GM12878 (cell line): ENCODE data around the gene NIPAL4. TPM values are rescaled to one million over a fixed set of nuclear protein-coding genes. Genes with fewer than 3 reads are reported as not detected.

Experiments
- BACH1 ChIP-seq: fragments of 450-650 bp; IDR thresholded peaks from 2 replicates; pipeline ENCODE4 v1.6.1; 2017; ENCODE audit warnings: mild to moderate bottlenecking, borderline replicate concordance
- BCL11A ChIP-seq: IDR thresholded peaks from 2 replicates; pipeline ENCODE4 v1.6.1; 2011; ENCODE audit warnings: low read depth, low read length
- BRCA1 ChIP-seq: IDR thresholded peaks from 2 replicates; pipeline ENCODE4 v1.6.1; 2011; ENCODE audit warnings: low read depth, low read length, improper control_type of control experiment
- CUX1 ChIP-seq: IDR thresholded peaks from 2 replicates; pipeline ENCODE4 v1.6.1; 2012; ENCODE audit warnings: improper control_type of control experiment, low read depth, low read length; ENCODE audit not compliant: insufficient replicate concordance
- EGR1 ChIP-seq, 2 experiments: IDR thresholded peaks; 1 replicate in 1 of 2; 2 replicates in 1 of 2; pipeline ENCODE4 v1.6.1; 2011 to 2012; ENCODE audit warnings: low read depth in 2 of 2, low read length in 2 of 2, borderline replicate concordance in 1 of 2, mild to moderate bottlenecking in 1 of 2, moderate library complexity in 1 of 2
- ELK1 ChIP-seq: IDR thresholded peaks from 2 replicates; pipeline ENCODE4 v1.6.1; 2012; ENCODE audit warnings: low read depth, low read length, improper control_type of control experiment
- EZH2 ChIP-seq: IDR thresholded peaks from 2 replicates; pipeline ENCODE4 v1.6.1; 2012; ENCODE audit warnings: low read depth, mild to moderate bottlenecking, control low read depth, inconsistent platforms, low read length, borderline replicate concordance; ENCODE audit not compliant: control insufficient read depth
- FOXM1 ChIP-seq: IDR thresholded peaks from 2 replicates; pipeline ENCODE4 v1.6.1; 2012; ENCODE audit warnings: low read depth, mild to moderate bottlenecking, inconsistent platforms, low read length, moderate library complexity
- GATAD2B ChIP-seq: fragments of 450-650 bp; conservative IDR thresholded peaks from 2 replicates; pipeline ENCODE4 v1.6.1; 2017; ENCODE audit warnings: low read depth, mild to moderate bottlenecking, moderate library complexity
- HCFC1 ChIP-seq: fragments of 150-350 bp; IDR thresholded peaks from 2 replicates; pipeline ENCODE4 v1.6.1; 2014; ENCODE audit warnings: low read length
- IRF4 ChIP-seq: IDR thresholded peaks from 2 replicates; pipeline ENCODE4 v1.6.1; 2011; ENCODE audit warnings: low read depth, low read length
- RAD21 ChIP-seq: IDR thresholded peaks from 2 replicates; pipeline ENCODE4 v1.6.1; 2011; ENCODE audit warnings: mild to moderate bottlenecking, low read depth, low read length, moderate library complexity; ENCODE audit not compliant: insufficient read depth
- RB1 ChIP-seq: fragments of 450-650 bp; formaldehyde crosslinking; IDR thresholded peaks from 2 replicates; pipeline ENCODE4 v1.6.1; 2017; ENCODE audit warnings: mild to moderate bottlenecking, borderline replicate concordance
- RFX5 ChIP-seq: IDR thresholded peaks from 2 replicates; pipeline ENCODE4 v1.6.1; 2011; ENCODE audit warnings: low read depth, low read length, improper control_type of control experiment
- SMC3 ChIP-seq: IDR thresholded peaks from 2 replicates; pipeline ENCODE4 v1.6.1; 2011; ENCODE audit warnings: low read length, improper control_type of control experiment, borderline replicate concordance
- SRF ChIP-seq, 2 experiments: IDR thresholded peaks; 2 replicates each; pipeline ENCODE4 v1.6.1; 2011; ENCODE audit warnings: low read depth in 2 of 2, low read length in 2 of 2, mild to moderate bottlenecking in 1 of 2, moderate library complexity in 1 of 2
- TCF3 ChIP-seq: IDR thresholded peaks from 2 replicates; pipeline ENCODE4 v1.6.1; 2012; ENCODE audit warnings: low read depth, mild to moderate bottlenecking, low read length, borderline replicate concordance; ENCODE audit not compliant: insufficient read depth
- ZNF24 ChIP-seq: fragments of 450-650 bp; IDR thresholded peaks from 2 replicates; pipeline ENCODE4 v1.6.1; 2017; ENCODE audit warnings: antibody characterized with exemption, mild to moderate bottlenecking
- ZNF274 ChIP-seq: IDR thresholded peaks from one replicate; pipeline ENCODE4 v1.8.0; 2011; ENCODE audit not compliant: insufficient read length, insufficient read depth
- ZZZ3 ChIP-seq: IDR thresholded peaks from 2 replicates; pipeline ENCODE4 v1.6.1; 2011; ENCODE audit warnings: low read depth; ENCODE audit not compliant: control insufficient read depth, insufficient read length
- polyA plus RNA-seq, 11 experiments: library from polyadenylated mRNA; depleted of rRNA in 4 of 11; unstranded in 6 of 11; stranded (reverse) in 5 of 11; fragments of >200 nt; fragmentation: Nextera tagmentation in 4 of 11; fragmentation: Illumina TruSeq in 1 of 11; extraction: Ambion mirVana in 4 of 11; extraction: Trizol in 1 of 11; gene quantifications; 1 replicate in 1 of 11; 2 replicates in 10 of 11; pipeline versions ENCODE4 v1.2.1 to v1.2.3, GENCODE V29; 2011 to 2016; ENCODE audit warnings: inconsistent platforms in 2 of 11, missing spikeins in 2 of 11, low read depth in 1 of 11
- total RNA-seq, 4 experiments: library from RNA; depleted of rRNA in 3 of 4; stranded (reverse); fragments of >200 nt in 3 of 4; fragmentation: Illumina TruSeq in 1 of 4; extraction: Trizol in 1 of 4; gene quantifications; 2 replicates each; pipeline versions ENCODE4 v1.2.1 to v1.2.3, GENCODE V29; 2013 to 2021
- TF ChIP-seq, protein P1 (sequence below): fragments of 450-650 bp; IDR thresholded peaks from 2 replicates; pipeline ENCODE4 v1.6.1; 2018; ENCODE audit warnings: borderline replicate concordance, mild to moderate bottlenecking; ENCODE audit not compliant: partially characterized antibody

NIPAL4 gene
- total and polyA plus RNA-seq, 10 of the 15 experiments (the other 5 are each of a cell fraction or from before 2014, with no cell fraction given), result 0.11 to 15.5 (median 5.9) TPM

GRCh38 chr5:157476702-157477408, 16.8 kb downstream of the NIPAL4 start (continued):
- TF ChIP-seq ELK1, result no peak
- TF ChIP-seq ZNF24, result no peak
- no peak for TF ChIP-seq ZNF274
- no peak for TF ChIP-seq TCF3
- no peak for TF ChIP-seq RFX5
- TF ChIP-seq BACH1, result no peak
- TF ChIP-seq SRF (IDR thresholded peaks at IDR 0.05; ENCODE audit: low read depth in 2 of 2, low read length in 2 of 2), result no peak
- no peak for TF ChIP-seq ZZZ3
- TF ChIP-seq RB1, result 0 out of 2 replicates have a peak, but pooled peaks have one; percentile 39
- no peak for TF ChIP-seq EZH2
- TF ChIP-seq, protein P1, sequence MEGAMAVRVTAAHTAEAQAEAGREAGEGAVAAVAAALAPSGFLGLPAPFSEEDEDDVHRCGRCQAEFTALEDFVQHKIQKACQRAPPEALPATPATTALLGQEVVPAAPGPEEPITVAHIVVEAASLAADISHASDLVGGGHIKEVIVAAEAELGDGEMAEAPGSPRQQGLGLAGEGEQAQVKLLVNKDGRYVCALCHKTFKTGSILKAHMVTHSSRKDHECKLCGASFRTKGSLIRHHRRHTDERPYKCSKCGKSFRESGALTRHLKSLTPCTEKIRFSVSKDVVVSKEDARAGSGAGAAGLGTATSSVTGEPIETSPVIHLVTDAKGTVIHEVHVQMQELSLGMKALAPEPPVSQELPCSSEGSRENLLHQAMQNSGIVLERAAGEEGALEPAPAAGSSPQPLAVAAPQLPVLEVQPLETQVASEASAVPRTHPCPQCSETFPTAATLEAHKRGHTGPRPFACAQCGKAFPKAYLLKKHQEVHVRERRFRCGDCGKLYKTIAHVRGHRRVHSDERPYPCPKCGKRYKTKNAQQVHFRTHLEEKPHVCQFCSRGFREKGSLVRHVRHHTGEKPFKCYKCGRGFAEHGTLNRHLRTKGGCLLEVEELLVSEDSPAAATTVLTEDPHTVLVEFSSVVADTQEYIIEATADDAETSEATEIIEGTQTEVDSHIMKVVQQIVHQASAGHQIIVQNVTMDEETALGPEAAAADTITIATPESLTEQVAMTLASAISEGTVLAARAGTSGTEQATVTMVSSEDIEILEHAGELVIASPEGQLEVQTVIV, result no peak
- TF ChIP-seq CUX1, result no peak
- TF ChIP-seq GATAD2B, result no peak
- no peak for TF ChIP-seq EGR1 (IDR thresholded peaks at IDR 0.05; ENCODE audit: borderline replicate concordance in 1 of 2, low read depth in 2 of 2, low read length in 2 of 2)
- TF ChIP-seq HCFC1, result no peak
- no peak for TF ChIP-seq BCL11A
- 0 out of 2 replicates have a peak, but pooled peaks have one; percentile 13 for TF ChIP-seq FOXM1
- TF ChIP-seq IRF4, result no peak
- TF ChIP-seq SMC3, result peak; percentile 65; the same call in 1 of the 2 replicates
- TF ChIP-seq RAD21, result peak; percentile 89
- no peak for TF ChIP-seq BRCA1
